ENCODE data around the gene ZKSCAN4.

Gene ZKSCAN4

GRCh38 chr6:28208111-28208659, 43.9 kb downstream of the ZKSCAN4 start:
- no peak for DNase-seq (ENCODE audit: low read depth)

GRCh38 chr6:28207510-28208110, 44.5 kb downstream of the ZKSCAN4 start:
- no peak for DNase-seq (ENCODE audit: low read depth)

- DNase-seq (ENCODE audit: low read depth), result no peak
Measured at GRCh38 chr6:28206928-28207509, 45.0 kb downstream of the ZKSCAN4 start.

- DNase-seq (ENCODE audit: low read depth), result no peak
Measured at GRCh38 chr6:28206527-28206926, 45.5 kb downstream of the ZKSCAN4 start.

GRCh38 chr6:28205879-28206278, 46.2 kb downstream of the ZKSCAN4 start:
- DNase-seq (ENCODE audit: low read depth), result no peak

GRCh38 chr6:28203201-28203600, 48.9 kb downstream of the ZKSCAN4 start:
- no peak for DNase-seq (ENCODE audit: low read depth)

- DNase-seq (ENCODE audit: low read depth), result no peak
Measured at GRCh38 chr6:28200020-28200419, 52.0 kb downstream of the ZKSCAN4 start.

All from activated gamma-delta T cell treated with anti-CD3 and anti-CD28 coated beads, Interleukin-2, amount 50 U/mL, for 16 hours (primary cell).